ENCODE data around the gene DIMT1.

DNA sequence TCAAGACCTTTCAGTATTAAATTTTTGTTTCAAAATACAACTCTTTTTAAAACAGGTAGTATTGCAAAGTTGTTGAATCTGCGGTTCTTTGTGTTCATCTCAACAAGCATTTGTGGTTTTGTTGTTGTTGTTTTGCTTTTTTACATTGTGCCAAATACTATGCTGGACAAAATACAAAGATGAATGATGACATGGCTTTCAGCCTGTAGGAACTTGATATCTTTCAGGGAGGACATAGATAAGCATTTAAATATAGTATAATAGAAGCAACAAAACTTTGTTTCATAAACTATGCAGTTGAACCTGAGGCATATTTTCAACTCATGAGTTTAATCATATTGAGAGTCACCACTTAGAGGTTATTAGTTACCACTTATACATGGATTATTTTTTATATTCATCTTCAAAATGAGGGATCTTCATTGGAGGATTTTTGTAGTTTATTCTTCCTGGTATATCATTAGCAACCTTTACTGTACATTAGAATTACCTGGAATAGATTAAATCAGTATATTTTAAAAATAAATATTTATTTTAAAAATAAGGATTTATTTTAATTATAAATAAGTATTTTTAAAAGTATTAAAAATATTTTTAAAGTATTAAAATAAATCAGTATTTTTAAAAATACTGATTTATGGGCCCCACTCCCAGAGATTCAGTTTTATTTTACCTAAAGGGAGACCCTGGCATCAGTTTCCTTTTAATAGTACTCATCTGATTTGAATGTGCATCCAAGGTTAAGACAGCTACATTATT is 54.8 kb downstream of the DIMT1 start:
- TF ChIP-seq EZH2 (IDR thresholded peaks at IDR 0.05; ENCODE audit: low read depth): no peak
- TF ChIP-seq, protein P1, sequence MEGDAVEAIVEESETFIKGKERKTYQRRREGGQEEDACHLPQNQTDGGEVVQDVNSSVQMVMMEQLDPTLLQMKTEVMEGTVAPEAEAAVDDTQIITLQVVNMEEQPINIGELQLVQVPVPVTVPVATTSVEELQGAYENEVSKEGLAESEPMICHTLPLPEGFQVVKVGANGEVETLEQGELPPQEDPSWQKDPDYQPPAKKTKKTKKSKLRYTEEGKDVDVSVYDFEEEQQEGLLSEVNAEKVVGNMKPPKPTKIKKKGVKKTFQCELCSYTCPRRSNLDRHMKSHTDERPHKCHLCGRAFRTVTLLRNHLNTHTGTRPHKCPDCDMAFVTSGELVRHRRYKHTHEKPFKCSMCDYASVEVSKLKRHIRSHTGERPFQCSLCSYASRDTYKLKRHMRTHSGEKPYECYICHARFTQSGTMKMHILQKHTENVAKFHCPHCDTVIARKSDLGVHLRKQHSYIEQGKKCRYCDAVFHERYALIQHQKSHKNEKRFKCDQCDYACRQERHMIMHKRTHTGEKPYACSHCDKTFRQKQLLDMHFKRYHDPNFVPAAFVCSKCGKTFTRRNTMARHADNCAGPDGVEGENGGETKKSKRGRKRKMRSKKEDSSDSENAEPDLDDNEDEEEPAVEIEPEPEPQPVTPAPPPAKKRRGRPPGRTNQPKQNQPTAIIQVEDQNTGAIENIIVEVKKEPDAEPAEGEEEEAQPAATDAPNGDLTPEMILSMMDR (conservative IDR thresholded peaks at IDR 0.05): no peak
